ENCODE measurements around the gene MSH3.

The MSH3 gene

GRCh38 chr5:80619086-80619485 is 35.4 kb upstream of the MSH3 start:
- Histone ChIP-seq H3K9me3 (ENCODE audit: insufficient read depth, low read length) (no peaks in the 10 kb centered on the region), H3K4me3 (ENCODE audit: insufficient read length, low read depth) (no peak overlapping the region), H3K4me1 (ENCODE audit: insufficient read depth, insufficient read length) (no peaks in the 10 kb centered on the region), H3K27me3 (ENCODE audit: insufficient read depth, insufficient read length) (no peaks in the 10 kb centered on the region), H3K36me3 (ENCODE audit: insufficient read depth, insufficient read length, low read length) (no peaks in the 10 kb centered on the region), H3K9ac (ENCODE audit: insufficient read length, low read depth) (no peak overlapping the region)
- no peak for TF ChIP-seq ZNF274 (IDR thresholded peaks at IDR 0.05; ENCODE audit: low read depth, low read length)
- TF ChIP-seq YY1 (IDR thresholded peaks at IDR 0.05; ENCODE audit: insufficient read depth, insufficient read length) = no peak
- no peak for TF ChIP-seq SUZ12 (IDR thresholded peaks at IDR 0.05; ENCODE audit: extremely low read depth, insufficient read depth, insufficient read length)
- no peak for DNase-seq (ENCODE audit: low read depth, low spot score)

- Histone ChIP-seq H3K4me3 (ENCODE audit: insufficient read length, low read depth) (no peak overlapping the region), H3K4me1 (ENCODE audit: insufficient read depth, insufficient read length) (no peaks in the 10 kb centered on the region), H3K36me3 (ENCODE audit: insufficient read depth, insufficient read length, low read length) (no peaks in the 10 kb centered on the region), H3K9ac (ENCODE audit: insufficient read length, low read depth) (no peak overlapping the region), H3K27me3 (ENCODE audit: insufficient read depth, insufficient read length) (no peaks in the 10 kb centered on the region), H3K9me3 (ENCODE audit: insufficient read depth, low read length) (no peaks in the 10 kb centered on the region)
- TF ChIP-seq ZNF274 (IDR thresholded peaks at IDR 0.05; ENCODE audit: low read depth, low read length) = no peak
- no peak for DNase-seq (ENCODE audit: low read depth, low spot score)
These were observed 34.2 kb upstream of the MSH3 start for GRCh38 chr5:80620211-80620610.

- TF ChIP-seq SUZ12 (IDR thresholded peaks at IDR 0.05; ENCODE audit: extremely low read depth, insufficient read depth, insufficient read length) (no peak), YY1 (IDR thresholded peaks at IDR 0.05; ENCODE audit: insufficient read depth, insufficient read length) (no peak), ZNF274 (IDR thresholded peaks at IDR 0.05; ENCODE audit: low read depth, low read length) (no peak)
- Histone ChIP-seq H3K36me3 (ENCODE audit: insufficient read depth, insufficient read length, low read length) (no peaks in the 10 kb centered on the region), H3K9ac (ENCODE audit: insufficient read length, low read depth) (no peak overlapping the region)
These were observed 31.7 kb upstream of the MSH3 start for GRCh38 chr5:80622756-80623155.

GRCh38 chr5:80623999-80624398 is 30.5 kb upstream of the MSH3 start:
- Histone ChIP-seq H3K4me1 (ENCODE audit: insufficient read depth, insufficient read length) (no peaks in the 10 kb centered on the region), H3K36me3 (ENCODE audit: insufficient read depth, insufficient read length, low read length) (no peaks in the 10 kb centered on the region), H3K4me3 (ENCODE audit: insufficient read length, low read depth) (no peak overlapping the region), H3K9ac (ENCODE audit: insufficient read length, low read depth) (no peak overlapping the region), H3K27me3 (ENCODE audit: insufficient read depth, insufficient read length) (no peaks in the 10 kb centered on the region), H3K9me3 (ENCODE audit: insufficient read depth, low read length) (no peaks in the 10 kb centered on the region)
- TF ChIP-seq ZNF274 (IDR thresholded peaks at IDR 0.05; ENCODE audit: low read depth, low read length) = no peak
- DNase-seq (ENCODE audit: low read depth, low spot score) = no peak

More at GRCh38 chr5:80622756-80623155, 31.7 kb upstream of the MSH3 start:
- no peaks in the 10 kb centered on the region for H3K4me1 ChIP-seq (ENCODE audit: insufficient read depth, insufficient read length)
- H3K4me3 ChIP-seq (ENCODE audit: insufficient read length, low read depth) = no peak overlapping the region
- no peaks in the 10 kb centered on the region for H3K27me3 ChIP-seq (ENCODE audit: insufficient read depth, insufficient read length)
- DNase-seq (ENCODE audit: low read depth, low spot score) = no peak
- H3K9me3 ChIP-seq (ENCODE audit: insufficient read depth, low read length) = no peaks in the 10 kb centered on the region

- H3K4me3 ChIP-seq (ENCODE audit: insufficient read length, low read depth) = no peak overlapping the region
- no peak for DNase-seq (ENCODE audit: low read depth, low spot score)
- H3K27me3 ChIP-seq (ENCODE audit: insufficient read depth, insufficient read length) = no peaks in the 10 kb centered on the region
- H3K36me3 ChIP-seq (ENCODE audit: insufficient read depth, insufficient read length, low read length) = peaks cover 8% of the 10 kb centered on the region
- H3K9me3 ChIP-seq (ENCODE audit: insufficient read depth, low read length) = no peaks in the 10 kb centered on the region
- H3K4me1 ChIP-seq (ENCODE audit: insufficient read depth, insufficient read length) = no peaks in the 10 kb centered on the region
- H3K9ac ChIP-seq (ENCODE audit: insufficient read length, low read depth) = no peak overlapping the region
- TF ChIP-seq ZNF274 (IDR thresholded peaks at IDR 0.05; ENCODE audit: low read depth, low read length) = no peak
- TF ChIP-seq YY1 (IDR thresholded peaks at IDR 0.05; ENCODE audit: insufficient read depth, insufficient read length) = no peak
- TF ChIP-seq SUZ12 (IDR thresholded peaks at IDR 0.05; ENCODE audit: extremely low read depth, insufficient read depth, insufficient read length) = no peak
These were observed 29.2 kb upstream of the MSH3 start for GRCh38 chr5:80625230-80625629.

GRCh38 chr5:80629281-80629680 is 25.2 kb upstream of the MSH3 start:
- Histone ChIP-seq H3K4me1 (ENCODE audit: insufficient read depth, insufficient read length) (no peaks in the 10 kb centered on the region), H3K4me3 (ENCODE audit: insufficient read length, low read depth) (no peak overlapping the region), H3K9me3 (ENCODE audit: insufficient read depth, low read length) (no peaks in the 10 kb centered on the region), H3K9ac (ENCODE audit: insufficient read length, low read depth) (no peak overlapping the region), H3K36me3 (ENCODE audit: insufficient read depth, insufficient read length, low read length) (peaks cover 27% of the 10 kb centered on the region), H3K27me3 (ENCODE audit: insufficient read depth, insufficient read length) (no peaks in the 10 kb centered on the region)
- TF ChIP-seq ZNF274 (IDR thresholded peaks at IDR 0.05; ENCODE audit: low read depth, low read length) (no peak), YY1 (IDR thresholded peaks at IDR 0.05; ENCODE audit: insufficient read depth, insufficient read length) (no peak), SUZ12 (IDR thresholded peaks at IDR 0.05; ENCODE audit: extremely low read depth, insufficient read depth, insufficient read length) (no peak)
- no peak for DNase-seq (ENCODE audit: low read depth, low spot score)

GRCh38 chr5:80631278-80632259 is 22.9 kb upstream of the MSH3 start:
- peaks cover 40% of the 10 kb centered on the region for H3K36me3 ChIP-seq (ENCODE audit: insufficient read depth, insufficient read length, low read length)
- no peaks in the 10 kb centered on the region for H3K4me1 ChIP-seq (ENCODE audit: insufficient read depth, insufficient read length)
- no peaks in the 10 kb centered on the region for H3K9me3 ChIP-seq (ENCODE audit: insufficient read depth, low read length)
- TF ChIP-seq ZNF274 (IDR thresholded peaks at IDR 0.05; ENCODE audit: low read depth, low read length) (no peak), YY1 (IDR thresholded peaks at IDR 0.05; ENCODE audit: insufficient read depth, insufficient read length) (no peak), SUZ12 (IDR thresholded peaks at IDR 0.05; ENCODE audit: extremely low read depth, insufficient read depth, insufficient read length) (no peak)
- no peak overlapping the region for H3K4me3 ChIP-seq (ENCODE audit: insufficient read length, low read depth)
- no peak for DNase-seq (ENCODE audit: low read depth, low spot score)
- H3K9ac ChIP-seq (ENCODE audit: insufficient read length, low read depth) = no peak overlapping the region
- no peaks in the 10 kb centered on the region for H3K27me3 ChIP-seq (ENCODE audit: insufficient read depth, insufficient read length)
